ENCODE measurements around the gene PDK3. TPM values are rescaled to one million over a fixed set of nuclear protein-coding genes. Genes with fewer than 3 reads are reported as not detected.

The PDK3 gene
- total RNA-seq, 2 donors from 2014 or later, result 116 to 118 TPM

DNA sequence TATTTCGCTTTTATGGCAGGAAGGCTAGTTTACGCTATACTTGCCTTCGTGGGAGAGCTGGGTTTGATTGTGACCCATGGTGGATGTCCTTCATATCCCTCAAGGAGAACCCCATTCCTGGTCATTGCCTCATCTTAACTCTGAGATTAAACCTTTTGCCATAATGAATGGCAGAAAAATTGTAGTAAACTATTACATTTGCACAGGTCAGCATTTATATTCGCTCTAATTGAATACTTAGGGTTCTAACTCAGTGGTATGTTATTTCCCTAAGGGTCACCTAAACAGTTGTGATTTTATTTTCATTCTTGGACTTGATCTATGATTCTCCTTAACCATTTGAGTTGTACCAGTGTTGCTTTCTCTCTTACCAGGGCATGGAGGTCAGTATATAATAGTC is 13.4 kb downstream of the PDK3 start:
- Histone ChIP-seq H3K9me3 (no peaks in the 10 kb centered on the region), H3K4me1 (ENCODE audit: control insufficient read depth in 1 of 2, low read depth in 2 of 2) (peaks cover 16 to 46% of the 10 kb centered on the region in 2 donors), H3K36me3 (no peaks in the 10 kb centered on the region), H3K4me3 (no peak overlapping the region), H3K27me3 (replicated peaks; ENCODE audit: insufficient read depth) (no peaks in the 10 kb centered on the region), H3K27ac (peak overlapping the region in 1 of 2 donors; percentile 57)
- ATAC-seq (ENCODE audit: insufficient number of reproducible peaks, low FRiP score, low read depth) (no peak), DNase-seq (ENCODE audit: low spot score) (no peak)
- TF ChIP-seq, protein P1, sequence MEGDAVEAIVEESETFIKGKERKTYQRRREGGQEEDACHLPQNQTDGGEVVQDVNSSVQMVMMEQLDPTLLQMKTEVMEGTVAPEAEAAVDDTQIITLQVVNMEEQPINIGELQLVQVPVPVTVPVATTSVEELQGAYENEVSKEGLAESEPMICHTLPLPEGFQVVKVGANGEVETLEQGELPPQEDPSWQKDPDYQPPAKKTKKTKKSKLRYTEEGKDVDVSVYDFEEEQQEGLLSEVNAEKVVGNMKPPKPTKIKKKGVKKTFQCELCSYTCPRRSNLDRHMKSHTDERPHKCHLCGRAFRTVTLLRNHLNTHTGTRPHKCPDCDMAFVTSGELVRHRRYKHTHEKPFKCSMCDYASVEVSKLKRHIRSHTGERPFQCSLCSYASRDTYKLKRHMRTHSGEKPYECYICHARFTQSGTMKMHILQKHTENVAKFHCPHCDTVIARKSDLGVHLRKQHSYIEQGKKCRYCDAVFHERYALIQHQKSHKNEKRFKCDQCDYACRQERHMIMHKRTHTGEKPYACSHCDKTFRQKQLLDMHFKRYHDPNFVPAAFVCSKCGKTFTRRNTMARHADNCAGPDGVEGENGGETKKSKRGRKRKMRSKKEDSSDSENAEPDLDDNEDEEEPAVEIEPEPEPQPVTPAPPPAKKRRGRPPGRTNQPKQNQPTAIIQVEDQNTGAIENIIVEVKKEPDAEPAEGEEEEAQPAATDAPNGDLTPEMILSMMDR (IDR thresholded peaks at IDR 0.05), result no peak

GRCh38 chrX:24479924-24480323 is 14.8 kb downstream of the PDK3 start:
- Histone ChIP-seq H3K27me3 (replicated peaks; ENCODE audit: insufficient read depth) (no peaks in the 10 kb centered on the region), H3K27ac (peak overlapping the region in 1 of 2 donors; percentile 57), H3K36me3 (no peaks in the 10 kb centered on the region), H3K4me3 (peak overlapping the region; percentile 31), H3K4me1 (ENCODE audit: control insufficient read depth in 1 of 2, low read depth in 2 of 2) (peaks cover 13 to 46% of the 10 kb centered on the region in 2 donors), H3K9me3 (no peaks in the 10 kb centered on the region)
- TF ChIP-seq, protein P1 (IDR thresholded peaks at IDR 0.05), result no peak
- no peak for DNase-seq (ENCODE audit: low spot score)
- ATAC-seq (ENCODE audit: insufficient number of reproducible peaks, low FRiP score, low read depth), result no peak

GRCh38 chrX:24480400-24480865 is 15.3 kb downstream of the PDK3 start:
- Histone ChIP-seq H3K27ac (peak overlapping the region in 1 of 2 donors; percentile 57), H3K4me3 (peak overlapping the region; percentile 31), H3K36me3 (no peaks in the 10 kb centered on the region), H3K9me3 (no peaks in the 10 kb centered on the region), H3K4me1 (ENCODE audit: control insufficient read depth in 1 of 2, low read depth in 2 of 2) (peaks cover 13 to 46% of the 10 kb centered on the region in 2 donors), H3K27me3 (replicated peaks; ENCODE audit: insufficient read depth) (no peaks in the 10 kb centered on the region)
- TF ChIP-seq, protein P1 (IDR thresholded peaks at IDR 0.05), result no peak
- DNase-seq (ENCODE audit: low spot score) (no peak), ATAC-seq (ENCODE audit: insufficient number of reproducible peaks, low FRiP score, low read depth) (no peak)

DNA sequence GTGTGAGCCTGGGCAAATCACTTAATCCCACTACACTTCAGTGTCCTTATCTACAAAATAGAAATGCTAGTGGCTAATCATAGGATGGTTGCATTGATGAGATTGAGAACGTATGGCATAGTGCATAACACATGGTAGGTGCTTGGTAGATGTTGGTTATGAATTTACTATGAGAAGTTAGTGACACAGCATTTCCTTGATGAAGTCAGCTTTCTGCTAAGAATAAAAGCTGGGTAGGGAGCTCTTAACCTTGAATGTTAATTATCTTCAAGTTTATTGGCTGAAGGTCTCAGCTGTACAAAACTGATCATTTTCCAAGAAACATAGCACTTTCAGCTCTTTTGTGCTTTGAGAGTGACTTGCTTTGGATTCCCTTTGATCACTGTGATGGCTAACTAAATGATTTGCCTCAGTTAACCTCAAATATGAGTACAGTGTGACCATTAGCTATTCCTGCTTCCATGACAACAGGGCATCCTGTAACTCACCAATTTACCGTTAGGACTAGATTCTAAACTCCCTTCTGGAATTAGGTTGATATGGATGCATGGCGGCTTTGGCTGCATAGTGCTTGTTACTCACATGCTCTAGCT is 17.8 kb downstream of the PDK3 start:
- ATAC-seq (ENCODE audit: insufficient number of reproducible peaks, low FRiP score, low read depth) (no peak), DNase-seq (ENCODE audit: low spot score) (no peak)
- no peaks in the 10 kb centered on the region for H3K27me3 ChIP-seq (replicated peaks; ENCODE audit: insufficient read depth)
- H3K36me3 ChIP-seq, result no peaks in the 10 kb centered on the region
- H3K4me3 ChIP-seq, result no peak overlapping the region
- H3K4me1 ChIP-seq (ENCODE audit: control insufficient read depth in 1 of 2, low read depth in 2 of 2), result peaks cover 9 to 25% of the 10 kb centered on the region in 2 donors
- TF ChIP-seq, protein P1 (IDR thresholded peaks at IDR 0.05), result no peak
- H3K9me3 ChIP-seq, result no peaks in the 10 kb centered on the region
- no peak overlapping the region for H3K27ac ChIP-seq

- no peaks in the 10 kb centered on the region for H3K9me3 ChIP-seq
- peaks cover 8 to 24% of the 10 kb centered on the region in 2 donors for H3K4me1 ChIP-seq (ENCODE audit: control insufficient read depth in 1 of 2, low read depth in 2 of 2)
- no peak overlapping the region for H3K27ac ChIP-seq
- H3K36me3 ChIP-seq, result no peaks in the 10 kb centered on the region
- ATAC-seq (ENCODE audit: insufficient number of reproducible peaks, low FRiP score, low read depth) (no peak), DNase-seq (ENCODE audit: low spot score) (no peak)
- H3K4me3 ChIP-seq, result no peak overlapping the region
- no peaks in the 10 kb centered on the region for H3K27me3 ChIP-seq (replicated peaks; ENCODE audit: insufficient read depth)
- TF ChIP-seq, protein P1 (IDR thresholded peaks at IDR 0.05), result no peak
These were observed 18.5 kb downstream of the PDK3 start for GRCh38 chrX:24483596-24483995.

Measured in thoracic aorta (tissue), 2 donors.